COR-L47 (cell line): Measurements from ENCODE around the gene DNAH8.

Source experiments
- DNase-seq: peaks from one replicate; lab custom pipeline; 2025; lab: John Stamatoyannopoulos, UW

The DNAH8 gene

GRCh38 chr6:39051399-39052122 lies 336.4 kb downstream of the DNAH8 start:
- no peak for DNase-seq

DNA sequence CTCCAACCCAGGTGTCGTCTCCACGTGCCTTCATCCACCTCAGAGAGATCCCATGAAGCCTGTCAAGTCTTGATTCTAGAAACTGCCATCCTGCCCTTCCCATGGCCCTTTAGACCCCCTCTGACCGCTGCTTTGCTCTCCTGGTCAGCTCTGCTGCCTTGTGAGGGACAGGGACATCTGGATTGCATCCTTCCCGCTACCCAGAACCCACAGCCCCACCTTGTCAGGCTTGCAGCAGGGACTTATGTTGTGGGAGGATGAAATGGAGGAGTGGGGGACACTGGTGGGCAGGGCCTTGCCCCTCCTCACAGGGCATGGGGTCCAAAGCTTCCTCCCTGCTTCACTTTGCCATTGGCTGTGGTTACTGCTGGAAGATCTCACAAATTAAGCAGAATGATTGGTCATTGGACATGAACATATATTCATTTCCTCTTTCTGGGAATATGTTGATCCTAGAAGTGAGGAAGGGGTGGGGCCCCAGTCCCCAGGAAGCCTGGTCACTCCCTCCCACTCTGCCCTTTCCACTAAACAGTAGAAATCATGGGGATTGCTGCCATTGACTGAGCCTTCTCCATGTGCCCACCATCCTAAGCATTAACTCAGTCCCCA lies 338.0 kb downstream of the DNAH8 start:
- no peak for DNase-seq

- DNase-seq = no peak
Measured at GRCh38 chr6:39053854-39054576, 338.9 kb downstream of the DNAH8 start.

DNA sequence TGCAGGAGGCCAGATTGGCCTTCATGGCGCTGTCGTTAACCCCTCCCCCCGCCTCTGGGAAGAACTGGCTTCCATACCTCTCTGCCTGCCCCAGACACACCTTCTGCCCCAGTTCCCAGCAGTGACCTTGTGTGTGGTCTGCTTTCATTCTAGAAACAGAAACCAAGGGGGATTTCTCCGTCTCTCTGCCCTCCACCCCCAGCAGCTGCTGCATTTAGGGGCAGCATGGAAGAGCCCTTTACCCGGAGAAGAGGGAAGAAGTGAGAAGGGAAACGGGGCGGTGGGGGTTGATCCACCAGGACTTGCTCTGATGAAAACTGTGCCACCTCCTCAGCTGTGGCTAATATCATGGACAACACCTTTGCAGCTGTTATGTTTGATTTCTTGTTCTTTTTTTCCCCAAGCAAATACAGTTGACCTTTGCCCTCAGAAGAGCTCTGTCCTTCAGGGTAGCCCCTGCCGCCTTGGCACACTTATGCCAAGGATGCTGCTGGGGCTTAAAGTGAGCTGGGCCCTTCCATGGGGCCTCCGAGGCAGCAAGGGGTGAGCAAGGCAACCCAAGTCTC lies 339.5 kb downstream of the DNAH8 start:
- DNase-seq = no peak

DNA sequence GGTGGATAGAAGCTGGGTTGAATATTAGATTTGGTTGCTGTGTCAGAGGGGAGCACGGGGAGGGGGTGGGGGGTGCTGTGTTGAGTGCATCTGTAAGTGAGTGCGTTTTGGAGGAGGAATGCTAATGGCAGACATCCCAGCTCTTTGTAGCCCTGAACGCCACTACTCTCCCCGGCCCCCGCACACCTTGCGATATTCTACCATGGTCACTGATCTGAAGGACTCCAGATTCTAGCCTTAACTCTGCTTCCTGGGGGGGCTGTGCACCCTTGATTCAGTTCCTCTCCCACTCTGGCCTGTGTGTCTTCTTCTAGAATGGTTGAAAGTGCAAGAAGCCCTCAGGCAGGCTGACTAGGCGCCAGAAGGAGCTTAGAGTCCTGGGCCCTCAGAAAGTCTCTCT lies 340.6 kb downstream of the DNAH8 start:
- no peak for DNase-seq

GRCh38 chr6:39056191-39056590 lies 341.1 kb downstream of the DNAH8 start:
- DNase-seq = no peak

DNA sequence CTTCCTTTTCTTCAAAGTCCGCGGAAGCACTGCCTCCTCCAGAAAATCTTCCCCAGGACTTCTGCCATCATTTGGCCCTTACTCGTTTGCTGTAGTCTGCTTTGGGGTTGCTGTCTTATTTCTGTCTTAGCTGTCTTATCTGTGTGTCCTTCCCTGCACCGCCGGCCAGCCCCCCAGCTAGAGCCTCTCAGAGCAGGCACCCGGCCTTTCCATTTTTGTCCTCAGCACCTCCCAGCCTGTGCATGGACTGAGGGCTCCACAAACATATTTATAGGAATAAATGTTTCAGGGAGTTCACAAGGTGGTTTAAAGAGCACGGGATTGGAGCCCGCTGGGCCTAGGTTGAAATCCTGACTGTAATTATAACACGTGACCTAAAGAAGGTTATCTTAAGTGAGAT lies 341.6 kb downstream of the DNAH8 start:
- no peak for DNase-seq

DNA sequence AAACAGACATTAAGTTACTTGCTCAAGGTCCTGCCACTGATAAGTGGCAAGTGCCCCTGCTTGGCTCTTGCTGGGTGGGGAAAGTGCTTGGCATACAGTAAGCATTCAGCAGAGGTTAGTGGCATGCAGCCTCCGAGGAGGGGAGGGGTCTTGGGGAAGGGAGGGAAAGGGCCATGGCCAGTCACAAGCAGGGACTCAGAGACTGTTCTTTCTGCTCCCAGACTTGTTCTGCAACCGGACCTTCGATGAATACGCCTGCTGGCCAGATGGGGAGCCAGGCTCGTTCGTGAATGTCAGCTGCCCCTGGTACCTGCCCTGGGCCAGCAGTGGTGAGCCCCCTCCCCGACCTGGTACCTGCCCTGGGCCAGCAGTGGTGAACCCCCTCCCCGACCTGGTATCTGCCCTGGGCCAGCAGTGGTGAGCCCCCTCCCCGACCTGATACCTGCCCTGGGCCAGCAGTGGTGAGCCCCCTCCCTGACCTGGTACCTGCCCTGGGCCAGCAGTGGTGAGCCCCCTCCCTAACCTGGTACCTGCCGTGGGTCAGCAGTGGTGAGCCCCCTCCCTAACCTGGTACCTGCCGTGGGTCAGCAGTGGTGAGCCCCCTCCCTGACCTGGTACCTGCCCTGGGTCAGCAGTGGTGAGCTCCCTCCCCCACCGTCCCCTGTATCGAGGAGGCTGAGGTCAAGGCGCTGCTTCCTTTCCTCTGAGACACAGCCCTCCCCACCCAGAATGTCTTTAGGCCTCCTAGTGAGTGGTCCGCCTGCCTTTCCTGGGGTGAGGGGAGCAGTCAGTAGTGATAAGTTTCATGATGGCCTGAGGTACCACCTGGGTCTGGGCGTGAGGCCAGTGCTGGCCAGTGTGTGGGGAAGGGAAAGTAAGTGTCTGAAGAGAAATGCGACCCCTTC lies 342.4 kb downstream of the DNAH8 start:
- DNase-seq = no peak

DNA sequence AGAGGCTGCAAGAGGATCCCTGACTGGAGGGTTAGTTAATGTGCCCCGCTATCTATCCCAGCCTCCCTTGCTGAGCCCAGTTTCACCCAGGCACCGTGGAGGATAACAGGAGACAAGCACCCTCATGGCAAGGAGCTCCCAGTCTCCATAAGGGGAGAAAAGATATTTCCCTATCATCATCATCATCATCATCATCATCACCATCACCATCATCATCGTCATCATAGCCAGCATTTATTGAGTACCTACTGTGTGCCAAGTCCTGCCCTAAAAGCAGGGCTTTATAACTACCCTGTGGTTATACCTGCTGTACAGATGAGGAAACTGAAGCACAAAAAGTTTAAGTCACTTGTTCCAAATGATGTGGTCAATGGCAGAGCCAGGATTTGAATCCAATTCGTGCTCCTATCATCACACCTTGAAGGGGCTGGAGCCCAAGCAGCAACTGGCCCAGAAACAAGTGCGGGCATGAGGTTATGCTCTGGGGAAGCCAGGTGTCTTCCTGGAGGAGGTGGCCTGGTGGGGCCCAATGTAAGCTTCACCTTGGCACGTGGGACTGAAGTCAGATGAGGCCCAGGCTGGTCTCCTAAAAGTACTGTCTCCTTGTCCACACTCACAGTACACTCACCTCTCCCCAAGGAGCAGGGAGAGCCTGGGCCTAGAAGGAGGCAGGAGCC lies 343.5 kb downstream of the DNAH8 start:
- no peak for DNase-seq

- peak; percentile 84 for DNase-seq
Measured at GRCh38 chr6:39059496-39060310, 344.6 kb downstream of the DNAH8 start.

DNA sequence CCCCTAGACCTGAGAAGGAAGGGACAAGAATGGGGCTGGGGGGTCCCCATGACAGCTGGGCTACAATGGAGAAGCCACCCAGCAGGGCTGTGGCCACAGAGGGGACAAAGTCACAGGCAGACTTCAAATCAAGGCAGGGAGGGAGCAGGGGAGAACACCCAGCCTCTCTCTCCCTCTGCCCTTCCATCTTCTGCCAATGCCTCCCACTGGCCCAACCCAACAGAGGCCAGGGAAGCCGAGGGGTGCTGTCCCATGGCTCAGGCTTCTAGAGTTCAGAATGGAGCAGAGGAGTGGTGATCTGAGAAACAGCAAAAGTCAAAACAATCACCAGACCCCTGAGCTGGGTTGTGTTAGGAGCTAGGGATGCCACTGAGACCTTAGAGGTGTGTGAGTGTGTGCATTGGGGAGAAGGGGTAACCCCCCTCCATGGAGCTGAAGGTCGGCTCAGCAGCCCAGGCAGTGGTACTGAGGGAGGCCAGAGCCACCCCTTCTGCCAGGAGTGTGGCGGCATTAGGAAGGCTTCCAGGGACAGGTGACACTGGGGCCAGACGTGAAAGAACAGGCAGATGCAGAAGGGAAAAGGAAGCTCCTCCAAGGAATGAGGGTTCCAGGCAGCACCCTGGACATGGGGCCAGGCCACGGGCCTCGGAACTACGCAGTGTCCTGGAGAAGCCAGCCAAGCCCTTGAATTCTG lies 345.5 kb downstream of the DNAH8 start:
- no peak for DNase-seq

DNA sequence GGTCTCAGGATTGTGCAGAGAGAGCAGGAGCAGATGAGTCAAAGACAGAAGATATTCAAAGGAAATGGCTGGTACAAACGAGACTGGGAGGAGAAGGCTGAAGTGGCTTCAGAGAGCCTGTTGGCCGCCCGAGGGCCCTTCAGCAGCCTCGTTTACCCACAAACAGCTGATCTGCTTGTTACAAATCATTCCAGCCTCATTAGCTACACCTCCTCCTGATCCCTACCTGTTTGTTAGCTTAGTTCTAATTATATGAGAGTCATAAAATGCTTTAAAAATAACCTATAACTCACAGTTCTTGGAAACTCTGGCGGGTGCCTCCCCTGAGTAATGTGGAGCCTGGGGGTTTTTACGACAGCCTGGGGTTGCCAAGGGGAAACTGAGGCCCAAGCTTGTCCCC lies 346.1 kb downstream of the DNAH8 start:
- no peak for DNase-seq

DNA sequence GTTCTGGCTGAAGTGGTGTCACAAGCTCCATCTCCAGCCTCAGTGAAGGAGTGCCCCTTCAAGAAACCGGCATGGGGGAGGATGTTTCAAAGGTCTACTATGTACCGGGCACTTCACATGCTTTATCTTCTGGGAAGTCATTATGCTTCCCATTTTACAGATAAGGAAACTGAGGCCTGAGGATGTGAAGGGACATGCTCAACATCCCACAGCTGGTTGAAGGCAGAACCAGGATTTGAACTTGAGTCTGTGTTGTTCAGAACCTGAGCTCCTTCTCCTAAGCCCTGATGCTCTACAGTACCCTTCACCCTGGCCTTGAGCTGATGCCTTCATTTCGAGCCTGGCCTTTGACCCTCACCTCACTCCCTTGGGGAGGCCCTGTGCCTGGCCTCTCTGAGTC lies 346.5 kb downstream of the DNAH8 start:
- no peak for DNase-seq

GRCh38 chr6:39062014-39062740 lies 347.1 kb downstream of the DNAH8 start:
- peak; percentile 81 for DNase-seq

DNA sequence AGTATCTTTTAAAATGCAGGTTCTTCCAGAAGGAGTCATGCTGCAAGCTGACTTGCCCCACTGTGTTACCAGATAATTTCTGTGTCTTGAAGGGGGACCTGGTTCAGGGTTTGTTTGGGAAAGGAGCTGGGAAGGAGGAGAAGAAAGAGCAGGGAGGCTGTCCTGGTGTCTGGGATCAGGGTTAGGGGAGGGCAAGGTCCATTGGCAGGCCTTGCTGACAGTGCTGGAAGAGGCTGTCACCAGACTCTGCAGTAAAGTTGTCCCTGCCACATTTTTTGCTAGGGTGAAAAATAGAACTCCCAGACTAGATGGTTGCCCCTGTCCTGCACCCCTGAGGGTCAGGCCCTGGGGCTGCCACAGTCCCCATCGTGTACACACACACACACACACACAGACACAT lies 348.4 kb downstream of the DNAH8 start:
- DNase-seq = no peak

GRCh38 chr6:39065561-39065960 lies 350.4 kb downstream of the DNAH8 start:
- DNase-seq = no peak

DNA sequence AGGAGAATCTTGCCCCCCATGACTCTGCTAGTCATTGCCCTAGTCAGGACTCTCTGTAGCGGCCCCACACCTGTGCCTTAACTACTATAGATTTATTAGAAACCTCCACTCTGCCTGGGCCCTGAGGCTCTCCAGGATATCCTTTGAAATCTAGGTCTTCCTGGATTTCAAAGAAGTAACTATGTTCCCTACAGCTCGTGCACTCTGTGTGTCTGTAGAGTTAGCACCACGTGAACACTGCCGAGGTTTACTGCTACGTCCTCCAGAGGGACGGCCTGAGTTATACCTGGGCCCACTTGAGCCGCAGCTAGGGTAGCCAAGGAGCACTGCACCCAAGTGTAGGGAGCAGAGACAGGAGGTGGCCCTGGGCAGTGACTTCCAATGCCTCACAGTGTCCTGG lies 353.3 kb downstream of the DNAH8 start:
- DNase-seq = no peak

- no peak for DNase-seq
Measured at GRCh38 chr6:39072830-39073229, 357.7 kb downstream of the DNAH8 start.
